Eye (tissue), 1 donor: ENCODE results near the gene NEK9.
"Not testable (repeated sequence)": the region's sequence is repeated elsewhere in the genome, so short reads cannot be mapped to it uniquely, and the experiment has no call there.

Experiments
- DNase-seq: peaks from one replicate; pipeline ENCODE4 v3.0.0-alpha.2; 2015

Gene NEK9

GRCh38 chr14:75143761-75144527, 17.1 kb upstream of the NEK9 start:
- no peak for DNase-seq

GRCh38 chr14:75142494-75142893, 15.6 kb upstream of the NEK9 start:
- no peak for DNase-seq

GRCh38 chr14:75141967-75142366, 15.1 kb upstream of the NEK9 start:
- DNase-seq = peak; percentile 16

- no peak for DNase-seq
These were observed 14.2 kb upstream of the NEK9 start for GRCh38 chr14:75141062-75141461.

GRCh38 chr14:75140620-75141019, 13.8 kb upstream of the NEK9 start:
- DNase-seq = no peak

GRCh38 chr14:75139185-75139584, 12.3 kb upstream of the NEK9 start:
- no peak for DNase-seq

GRCh38 chr14:75138492-75138891, 11.6 kb upstream of the NEK9 start:
- DNase-seq = no peak

- DNase-seq = no peak
These were observed 7.8 kb upstream of the NEK9 start for GRCh38 chr14:75134644-75135043.

GRCh38 chr14:75133597-75133996, 6.7 kb upstream of the NEK9 start:
- no peak for DNase-seq

GRCh38 chr14:75132382-75133086, 5.7 kb upstream of the NEK9 start:
- peak; percentile 96 for DNase-seq

- no peak for DNase-seq
These were observed 1.7 kb upstream of the NEK9 start for GRCh38 chr14:75128596-75128990.

- no peak for DNase-seq
These were observed 1.2 kb upstream of the NEK9 start for GRCh38 chr14:75127903-75128595.

GRCh38 chr14:75127474-75127820, 599 bp upstream of the NEK9 start:
- DNase-seq = not testable (repeated sequence)

GRCh38 chr14:75126121-75126544, 715 bp downstream of the NEK9 start:
- DNase-seq = no peak

GRCh38 chr14:75125617-75126016, 1.2 kb downstream of the NEK9 start:
- DNase-seq = no peak

- no peak for DNase-seq
These were observed 2.9 kb downstream of the NEK9 start for GRCh38 chr14:75123991-75124390.

GRCh38 chr14:75121552-75121951, 5.3 kb downstream of the NEK9 start:
- DNase-seq = no peak

- DNase-seq = no peak
These were observed 6.1 kb downstream of the NEK9 start for GRCh38 chr14:75120541-75121291.

GRCh38 chr14:75119056-75119455, 7.8 kb downstream of the NEK9 start:
- DNase-seq = no peak

GRCh38 chr14:75113932-75114539, 12.8 kb downstream of the NEK9 start:
- DNase-seq = no peak

GRCh38 chr14:75109877-75110276, 17.0 kb downstream of the NEK9 start:
- DNase-seq = no peak

- DNase-seq = no peak
These were observed 19.7 kb downstream of the NEK9 start for GRCh38 chr14:75107186-75107585.

- DNase-seq = no peak
These were observed 25.4 kb downstream of the NEK9 start for GRCh38 chr14:75101491-75101890.
